ENCODE results near the gene S100A2. TPM values are rescaled to one million over a fixed set of nuclear protein-coding genes. Genes with fewer than 3 reads are reported as not detected.
"Not testable (repeated sequence)": the region's sequence is repeated elsewhere in the genome, so short reads cannot be mapped to it uniquely, and the experiment has no call there.

S100A2 gene
- total RNA-seq, 1 donor from 2014 or later, result 0.75 TPM

- intact Hi-C loops (cut with micrococcal nuclease), result no loop called here
- peaks cover 17% of the 10 kb centered on the region for H3K27me3 Mint-ChIP-seq (ENCODE audit: low read depth)
- H3K4me1 Mint-ChIP-seq (ENCODE audit: low read depth), result no peaks in the 10 kb centered on the region
- H3K36me3 Mint-ChIP-seq (ENCODE audit: low read depth), result no peaks in the 10 kb centered on the region
- no peak overlapping the region for H3K27ac Mint-ChIP-seq
- no peak for DNase-seq (ENCODE audit: low spot score)
- H3K4me3 Mint-ChIP-seq (ENCODE audit: low read depth), result no peak overlapping the region
- H3K9me3 Mint-ChIP-seq, result no peaks in the 10 kb centered on the region
Observed at GRCh38 chr1:153583976-153584375, 18.3 kb upstream of the S100A2 start.

DNA sequence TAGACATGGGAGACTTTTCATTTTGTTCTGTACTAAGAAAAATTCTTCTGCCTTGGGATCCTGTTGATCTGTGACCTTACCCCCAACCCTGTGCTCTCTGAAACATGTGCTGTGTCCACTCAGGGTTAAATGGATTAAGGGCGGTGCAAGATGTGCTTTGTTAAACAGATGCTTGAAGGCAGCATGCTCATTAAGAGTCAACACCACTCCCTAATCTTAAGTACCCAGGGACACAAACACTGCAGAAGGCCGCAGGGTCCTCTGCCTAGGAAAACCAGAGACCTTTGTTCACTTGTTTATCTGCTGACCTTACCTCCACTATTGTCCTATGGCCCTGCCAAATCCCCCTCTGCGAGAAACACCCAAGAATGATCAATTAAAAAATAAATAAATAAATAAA, 17.9 kb upstream of the S100A2 start:
- peaks cover 21% of the 10 kb centered on the region for H3K27me3 Mint-ChIP-seq (ENCODE audit: low read depth)
- H3K4me3 Mint-ChIP-seq (ENCODE audit: low read depth); intact Hi-C loops (cut with micrococcal nuclease); H3K36me3 Mint-ChIP-seq (ENCODE audit: low read depth); H3K9me3 Mint-ChIP-seq; H3K4me1 Mint-ChIP-seq (ENCODE audit: low read depth); DNase-seq (ENCODE audit: low spot score); H3K27ac Mint-ChIP-seq: not testable (repeated sequence)

GRCh38 chr1:153582836-153583235, 17.2 kb upstream of the S100A2 start:
- H3K4me3 Mint-ChIP-seq (ENCODE audit: low read depth); intact Hi-C loops (cut with micrococcal nuclease); H3K9me3 Mint-ChIP-seq; DNase-seq (ENCODE audit: low spot score); H3K4me1 Mint-ChIP-seq (ENCODE audit: low read depth); H3K27ac Mint-ChIP-seq; H3K36me3 Mint-ChIP-seq (ENCODE audit: low read depth): not testable (repeated sequence)
- peaks cover 28% of the 10 kb centered on the region for H3K27me3 Mint-ChIP-seq (ENCODE audit: low read depth)

GRCh38 chr1:153578936-153579335, 13.3 kb upstream of the S100A2 start:
- H3K4me3 Mint-ChIP-seq (ENCODE audit: low read depth), result no peak overlapping the region
- H3K27me3 Mint-ChIP-seq (ENCODE audit: low read depth), result peaks cover 25% of the 10 kb centered on the region
- no peak for DNase-seq (ENCODE audit: low spot score)
- no peaks in the 10 kb centered on the region for H3K4me1 Mint-ChIP-seq (ENCODE audit: low read depth)
- intact Hi-C loops (cut with micrococcal nuclease), result no loop called here
- no peak overlapping the region for H3K27ac Mint-ChIP-seq
- no peaks in the 10 kb centered on the region for H3K9me3 Mint-ChIP-seq
- H3K36me3 Mint-ChIP-seq (ENCODE audit: low read depth), result no peaks in the 10 kb centered on the region

DNA sequence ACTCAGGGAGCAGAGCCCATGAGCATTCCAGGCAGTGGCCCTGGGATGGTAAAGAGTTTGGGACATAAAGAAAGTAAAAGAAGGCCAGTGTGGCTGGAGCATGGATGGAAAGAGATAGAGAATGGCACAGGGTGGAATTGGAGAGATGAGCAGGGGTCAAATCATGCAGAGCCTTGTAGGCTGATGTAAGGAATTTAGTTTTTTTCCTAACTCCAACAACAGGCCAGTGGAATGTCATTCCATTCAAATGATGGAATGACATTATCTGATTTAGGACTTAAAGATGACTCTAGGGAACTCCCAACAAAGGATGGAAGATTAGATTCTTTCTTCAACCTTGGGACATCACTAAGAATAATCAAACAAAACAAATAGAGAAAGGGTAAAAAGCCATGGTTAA, 12.8 kb upstream of the S100A2 start:
- Mint-ChIP-seq H3K27ac (no peak overlapping the region), H3K4me3 (ENCODE audit: low read depth) (no peak overlapping the region), H3K4me1 (ENCODE audit: low read depth) (no peaks in the 10 kb centered on the region), H3K36me3 (ENCODE audit: low read depth) (no peaks in the 10 kb centered on the region), H3K9me3 (no peaks in the 10 kb centered on the region), H3K27me3 (ENCODE audit: low read depth) (peaks cover 25% of the 10 kb centered on the region)
- no peak for DNase-seq (ENCODE audit: low spot score)
- intact Hi-C loops (cut with micrococcal nuclease), result no loop called here

GRCh38 chr1:153577624-153578051, 12.0 kb upstream of the S100A2 start:
- Mint-ChIP-seq H3K4me3 (ENCODE audit: low read depth) (no peak overlapping the region), H3K4me1 (ENCODE audit: low read depth) (peaks cover 7% of the 10 kb centered on the region), H3K27ac (no peak overlapping the region), H3K36me3 (ENCODE audit: low read depth) (no peaks in the 10 kb centered on the region), H3K27me3 (ENCODE audit: low read depth) (peaks cover 25% of the 10 kb centered on the region), H3K9me3 (no peaks in the 10 kb centered on the region)
- intact Hi-C loops (cut with micrococcal nuclease), result no loop called here
- no peak for DNase-seq (ENCODE audit: low spot score)

GRCh38 chr1:153577138-153577537, 11.5 kb upstream of the S100A2 start:
- H3K27ac Mint-ChIP-seq, result no peak overlapping the region
- no peaks in the 10 kb centered on the region for H3K36me3 Mint-ChIP-seq (ENCODE audit: low read depth)
- no peak for DNase-seq (ENCODE audit: low spot score)
- H3K27me3 Mint-ChIP-seq (ENCODE audit: low read depth), result peaks cover 25% of the 10 kb centered on the region
- H3K4me3 Mint-ChIP-seq (ENCODE audit: low read depth), result no peak overlapping the region
- H3K4me1 Mint-ChIP-seq (ENCODE audit: low read depth), result peaks cover 9% of the 10 kb centered on the region
- H3K9me3 Mint-ChIP-seq, result no peaks in the 10 kb centered on the region
- intact Hi-C loops (cut with micrococcal nuclease), result no loop called here

DNA sequence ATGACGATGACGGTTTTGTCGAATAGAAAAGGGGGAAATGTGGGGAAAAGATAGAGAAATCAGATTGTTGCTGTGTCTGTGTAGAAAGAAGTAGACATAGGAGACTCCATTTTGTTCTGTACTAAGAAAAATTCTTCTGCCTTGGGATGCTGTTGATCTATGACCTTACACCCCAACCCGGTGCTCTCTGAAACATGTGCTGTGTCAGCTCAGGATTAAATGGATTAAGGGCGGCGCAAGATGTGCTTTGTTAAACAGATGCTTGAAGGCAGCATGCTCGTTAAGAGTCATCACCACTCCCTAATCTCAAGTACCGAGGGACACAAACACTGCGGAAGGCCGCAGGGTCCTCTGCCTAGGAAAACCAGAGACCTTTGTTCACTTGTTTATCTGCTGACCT, 9.9 kb upstream of the S100A2 start:
- DNase-seq (ENCODE audit: low spot score); H3K9me3 Mint-ChIP-seq; H3K4me3 Mint-ChIP-seq (ENCODE audit: low read depth); H3K36me3 Mint-ChIP-seq (ENCODE audit: low read depth); H3K27ac Mint-ChIP-seq; intact Hi-C loops (cut with micrococcal nuclease): not testable (repeated sequence)
- Mint-ChIP-seq H3K27me3 (ENCODE audit: low read depth) (peaks cover 25% of the 10 kb centered on the region), H3K4me1 (ENCODE audit: low read depth) (peaks cover 13% of the 10 kb centered on the region)

DNA sequence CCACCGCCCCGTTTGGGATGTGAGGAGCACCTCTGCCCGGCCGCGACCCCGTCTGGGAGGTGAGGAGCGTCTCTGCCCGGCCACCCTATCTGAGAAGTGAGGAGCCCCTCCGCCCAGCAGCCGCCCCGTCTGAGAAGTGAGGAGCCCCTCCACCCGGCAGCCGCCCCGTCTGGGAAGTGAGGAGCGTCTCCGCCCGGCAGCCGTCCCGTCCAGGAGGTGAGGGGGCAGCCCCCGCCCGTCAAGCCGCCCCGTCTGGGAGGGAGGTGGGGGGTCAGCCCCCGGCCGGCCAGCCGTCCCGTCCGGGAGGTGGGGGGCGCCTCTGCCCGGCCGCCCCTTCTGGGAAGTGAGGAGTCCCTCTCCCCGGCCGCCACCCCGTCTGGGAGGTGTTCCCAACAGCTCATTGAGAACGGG, 9.4 kb upstream of the S100A2 start:
- H3K4me3 Mint-ChIP-seq (ENCODE audit: low read depth); H3K27ac Mint-ChIP-seq; DNase-seq (ENCODE audit: low spot score); intact Hi-C loops (cut with micrococcal nuclease); H3K9me3 Mint-ChIP-seq; H3K36me3 Mint-ChIP-seq (ENCODE audit: low read depth): not testable (repeated sequence)
- peaks cover 25% of the 10 kb centered on the region for H3K27me3 Mint-ChIP-seq (ENCODE audit: low read depth)
- H3K4me1 Mint-ChIP-seq (ENCODE audit: low read depth), result peaks cover 13% of the 10 kb centered on the region

GRCh38 chr1:153573351-153573750, 7.7 kb upstream of the S100A2 start:
- H3K9me3 Mint-ChIP-seq, result no peaks in the 10 kb centered on the region
- no peaks in the 10 kb centered on the region for H3K36me3 Mint-ChIP-seq (ENCODE audit: low read depth)
- intact Hi-C loops (cut with micrococcal nuclease), result loop anchor here (5.0 kb wide), 1 partner anchor 59 kb away; the partner anchor contains the start of gene CHTOP
- peaks cover 16% of the 10 kb centered on the region for H3K27me3 Mint-ChIP-seq (ENCODE audit: low read depth)
- no peak overlapping the region for H3K4me3 Mint-ChIP-seq (ENCODE audit: low read depth)
- peak overlapping the region; percentile 9 for H3K27ac Mint-ChIP-seq
- H3K4me1 Mint-ChIP-seq (ENCODE audit: low read depth), result peaks cover 24% of the 10 kb centered on the region
- DNase-seq (ENCODE audit: low spot score), result no peak

DNA sequence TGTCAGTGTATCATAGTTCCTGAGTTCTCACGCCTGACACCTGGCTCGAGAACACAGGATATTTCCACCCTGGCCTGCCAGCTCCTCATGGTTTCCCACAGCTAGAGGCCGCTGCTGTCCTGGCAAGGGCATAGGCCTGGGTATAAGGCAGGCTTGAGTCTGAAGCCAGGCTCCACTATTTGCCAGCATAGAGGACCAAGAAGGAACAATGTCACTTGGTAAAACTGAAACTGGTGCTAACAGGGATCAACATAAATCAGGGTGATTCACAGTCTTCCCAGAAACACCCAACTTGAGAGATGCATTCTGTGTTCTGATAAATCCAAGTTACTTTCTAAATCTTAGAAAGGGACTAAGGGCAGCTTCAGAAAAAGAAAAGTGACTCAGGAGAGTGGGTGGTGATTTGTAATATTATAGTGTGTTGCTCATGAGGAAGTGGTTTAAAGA, 6.9 kb upstream of the S100A2 start:
- no peak overlapping the region for H3K27ac Mint-ChIP-seq
- intact Hi-C loops (cut with micrococcal nuclease), result loop anchor here (1.0 to 5.0 kb wide), 3 partner anchors 25 to 60 kb away; partner anchors contain the start of gene CHTOP
- H3K4me3 Mint-ChIP-seq (ENCODE audit: low read depth), result no peak overlapping the region
- H3K36me3 Mint-ChIP-seq (ENCODE audit: low read depth), result no peaks in the 10 kb centered on the region
- H3K27me3 Mint-ChIP-seq (ENCODE audit: low read depth), result peaks cover 9% of the 10 kb centered on the region
- H3K4me1 Mint-ChIP-seq (ENCODE audit: low read depth), result peaks cover 31% of the 10 kb centered on the region
- no peaks in the 10 kb centered on the region for H3K9me3 Mint-ChIP-seq
- DNase-seq (ENCODE audit: low spot score), result peak; percentile 38

DNA sequence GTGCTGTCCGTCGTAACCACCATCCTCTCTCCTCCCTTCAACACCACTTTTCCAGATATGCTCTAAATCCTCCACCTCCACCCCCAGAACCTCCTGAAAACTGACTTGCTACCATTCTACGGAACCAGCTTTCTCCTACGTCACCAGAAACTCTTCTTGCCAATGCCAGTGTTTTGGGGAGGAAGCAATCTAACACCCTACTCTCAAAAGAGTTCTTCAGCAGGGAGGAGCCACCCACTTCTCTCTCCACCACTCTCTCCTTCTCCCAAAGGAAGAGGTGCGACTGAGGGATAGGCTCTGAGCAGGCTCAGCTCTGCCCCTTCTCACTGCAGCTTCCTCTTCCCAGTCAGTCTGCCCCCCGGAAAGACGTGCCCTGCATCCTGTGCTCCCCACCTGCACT, 6.1 kb upstream of the S100A2 start:
- Mint-ChIP-seq H3K27me3 (ENCODE audit: low read depth) (peaks cover 3% of the 10 kb centered on the region), H3K4me1 (ENCODE audit: low read depth) (peaks cover 37% of the 10 kb centered on the region), H3K27ac (no peak overlapping the region), H3K36me3 (ENCODE audit: low read depth) (no peaks in the 10 kb centered on the region), H3K4me3 (ENCODE audit: low read depth) (no peak overlapping the region), H3K9me3 (no peaks in the 10 kb centered on the region)
- intact Hi-C loops (cut with micrococcal nuclease), result loop anchor here (1.0 to 5.0 kb wide), 3 partner anchors 26 to 61 kb away; partner anchors contain the start of gene CHTOP
- DNase-seq (ENCODE audit: low spot score), result no peak

DNA sequence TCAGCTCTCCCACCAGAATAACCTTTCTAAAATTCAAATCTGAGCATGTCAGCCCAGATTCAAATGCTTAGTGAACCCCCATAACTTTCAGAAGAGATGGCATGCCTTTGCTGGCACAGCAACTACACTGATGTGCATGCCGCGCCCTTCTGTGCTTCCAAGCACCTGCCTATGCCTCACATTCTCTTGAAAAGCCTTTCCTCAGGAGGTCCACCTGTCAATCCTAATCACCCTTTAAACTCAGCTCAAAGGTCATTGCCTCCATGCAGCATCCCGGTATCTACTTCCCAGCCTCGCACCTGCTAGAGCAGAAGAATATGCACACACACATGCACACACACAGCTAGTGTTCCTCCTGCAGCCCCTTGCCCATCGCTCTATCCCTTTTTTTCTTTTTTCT, 5.2 kb upstream of the S100A2 start:
- H3K27ac Mint-ChIP-seq, result no peak overlapping the region
- no peaks in the 10 kb centered on the region for H3K36me3 Mint-ChIP-seq (ENCODE audit: low read depth)
- no peak for DNase-seq (ENCODE audit: low spot score)
- H3K4me3 Mint-ChIP-seq (ENCODE audit: low read depth), result no peak overlapping the region
- H3K4me1 Mint-ChIP-seq (ENCODE audit: low read depth), result peaks cover 43% of the 10 kb centered on the region
- intact Hi-C loops (cut with micrococcal nuclease), result loop anchor here (5.0 kb wide), 1 partner anchor 61 kb away; the partner anchor contains the start of gene CHTOP
- H3K9me3 Mint-ChIP-seq, result no peaks in the 10 kb centered on the region
- H3K27me3 Mint-ChIP-seq (ENCODE audit: low read depth), result no peaks in the 10 kb centered on the region

GRCh38 chr1:153569465-153569864, 3.8 kb upstream of the S100A2 start:
- no peaks in the 10 kb centered on the region for H3K9me3 Mint-ChIP-seq
- H3K4me3 Mint-ChIP-seq (ENCODE audit: low read depth), result no peak overlapping the region
- H3K36me3 Mint-ChIP-seq (ENCODE audit: low read depth), result no peaks in the 10 kb centered on the region
- H3K4me1 Mint-ChIP-seq (ENCODE audit: low read depth), result peaks cover 48% of the 10 kb centered on the region
- H3K27ac Mint-ChIP-seq, result no peak overlapping the region
- intact Hi-C loops (cut with micrococcal nuclease), result no loop called here
- no peaks in the 10 kb centered on the region for H3K27me3 Mint-ChIP-seq (ENCODE audit: low read depth)
- no peak for DNase-seq (ENCODE audit: low spot score)
